HEK293 (cell line): ENCODE measurements around the gene RMND1.

Source experiments
- BCL11A ChIP-seq: fragments of 450-650 bp; formaldehyde crosslinking; IDR thresholded peaks from 2 replicates; pipeline ENCODE4 v1.5.1; 2016; ENCODE audit warnings: low read depth, missing biosample characterization, missing genetic modification characterization
- EGR2 ChIP-seq: fragments of 450-650 bp; formaldehyde crosslinking; IDR thresholded peaks from 2 replicates; pipeline ENCODE4 v1.5.1; 2016; ENCODE audit warnings: low read depth, missing biosample characterization, missing genetic modification characterization
- MEIS1 ChIP-seq: sonication (generic); formaldehyde crosslinking; IDR thresholded peaks from 2 replicates; pipeline ENCODE4 v1.8.1; 2022; ENCODE audit warnings: missing genetic modification reagents, mild to moderate bottlenecking, borderline replicate concordance
- SCRT1 ChIP-seq: fragments of 450-650 bp; formaldehyde crosslinking; IDR thresholded peaks from 2 replicates; pipeline ENCODE4 v1.5.1; 2016; ENCODE audit warnings: missing biosample characterization, missing genetic modification characterization, borderline replicate concordance
- SP7 ChIP-seq: fragments of 450-650 bp; formaldehyde crosslinking; IDR thresholded peaks from 2 replicates; pipeline ENCODE4 v1.5.1; 2016; ENCODE audit warnings: missing biosample characterization, missing genetic modification characterization
- ZBTB20 ChIP-seq: fragments of 450-650 bp; formaldehyde crosslinking; IDR thresholded peaks from 2 replicates; pipeline ENCODE4 v1.5.1; 2016; ENCODE audit warnings: missing biosample characterization, missing genetic modification characterization
- ZBTB8A ChIP-seq: fragments of 450-650 bp; formaldehyde crosslinking; IDR thresholded peaks from 2 replicates; pipeline ENCODE4 v1.5.1; 2016; ENCODE audit warnings: missing biosample characterization, missing genetic modification characterization
- ZFP37 ChIP-seq: fragments of 450-650 bp; formaldehyde crosslinking; IDR thresholded peaks from 2 replicates; pipeline ENCODE4 v1.5.1; 2016; ENCODE audit warnings: missing biosample characterization, missing genetic modification characterization
- ZNF19 ChIP-seq: fragments of 450-650 bp; formaldehyde crosslinking; IDR thresholded peaks from 2 replicates; pipeline ENCODE4; 2016; ENCODE audit warnings: missing biosample characterization, missing genetic modification characterization, low read depth
- ZNF239 ChIP-seq: fragments of 450-650 bp; formaldehyde crosslinking; IDR thresholded peaks from 2 replicates; pipeline ENCODE4 v1.5.1; 2016; ENCODE audit warnings: missing biosample characterization, missing genetic modification characterization
- ZNF248 ChIP-seq: fragments of 450-650 bp; formaldehyde crosslinking; IDR thresholded peaks from 2 replicates; pipeline ENCODE4 v1.5.1; 2017; ENCODE audit warnings: missing biosample characterization, missing genetic modification characterization
- ZNF311 ChIP-seq: fragments of 450-650 bp; formaldehyde crosslinking; IDR thresholded peaks from 2 replicates; pipeline ENCODE4 v1.5.1; 2017; ENCODE audit warnings: missing biosample characterization, missing genetic modification characterization, borderline replicate concordance
- ZNF335 ChIP-seq: fragments of 450-650 bp; formaldehyde crosslinking; conservative IDR thresholded peaks from 2 replicates; pipeline ENCODE4 v1.5.1; 2016; ENCODE audit warnings: missing biosample characterization, missing genetic modification characterization
- ZNF366 ChIP-seq: fragments of 450-650 bp; formaldehyde crosslinking; conservative IDR thresholded peaks from 2 replicates; pipeline ENCODE4 v1.5.1; 2016; ENCODE audit warnings: missing biosample characterization, missing genetic modification characterization
- ZNF561 ChIP-seq: fragments of 450-650 bp; IDR thresholded peaks from 2 replicates; pipeline ENCODE4 v1.5.1; 2018; ENCODE audit warnings: missing biosample characterization, missing genetic modification characterization, borderline replicate concordance
- ZNF596 ChIP-seq: fragments of 450-650 bp; IDR thresholded peaks from 2 replicates; pipeline ENCODE4 v1.5.0; 2018; ENCODE audit warnings: missing biosample characterization, mild to moderate bottlenecking, missing genetic modification characterization, moderate library complexity
- ZNF629 ChIP-seq: fragments of 450-650 bp; formaldehyde crosslinking; IDR thresholded peaks from 2 replicates; pipeline ENCODE4 v1.5.1; 2017; ENCODE audit warnings: missing biosample characterization, missing genetic modification characterization
- ZNF654 ChIP-seq: fragments of 450-650 bp; formaldehyde crosslinking; IDR thresholded peaks from 2 replicates; pipeline ENCODE4 v1.5.1; 2016; ENCODE audit warnings: low read depth, missing biosample characterization, missing genetic modification characterization
- ZNF664 ChIP-seq: fragments of 450-650 bp; formaldehyde crosslinking; IDR thresholded peaks from 2 replicates; pipeline ENCODE4 v1.5.1; 2016; ENCODE audit warnings: missing biosample characterization, missing genetic modification characterization
- ZNF677 ChIP-seq: fragments of 450-650 bp; IDR thresholded peaks from 2 replicates; pipeline ENCODE4 v1.5.0; 2018; ENCODE audit warnings: missing biosample characterization, mild to moderate bottlenecking, missing genetic modification characterization, moderate library complexity
- ZNF692 ChIP-seq: fragments of 450-650 bp; formaldehyde crosslinking; IDR thresholded peaks from 2 replicates; pipeline ENCODE4 v1.5.1; 2016; ENCODE audit warnings: missing biosample characterization, missing genetic modification characterization
- ZNF701 ChIP-seq: fragments of 450-650 bp; formaldehyde crosslinking; IDR thresholded peaks from 2 replicates; pipeline ENCODE4 v1.5.1; 2016; ENCODE audit warnings: missing biosample characterization, missing genetic modification characterization
- ZNF837 ChIP-seq: fragments of 450-650 bp; formaldehyde crosslinking; IDR thresholded peaks from 2 replicates; pipeline ENCODE4 v1.5.1; 2016; ENCODE audit warnings: missing biosample characterization, missing genetic modification characterization
- TF ChIP-seq, protein P1 (sequence below): fragments of 450-650 bp; formaldehyde crosslinking; IDR thresholded peaks from 2 replicates; pipeline ENCODE4 v1.5.1; 2017; ENCODE audit warnings: missing biosample characterization, missing genetic modification characterization
- TF ChIP-seq, protein P2 (sequence below): fragments of 450-650 bp; formaldehyde crosslinking; IDR thresholded peaks from 2 replicates; pipeline ENCODE4 v1.5.1; 2016; ENCODE audit warnings: missing biosample characterization, missing genetic modification characterization
- TF ChIP-seq, protein P3 (sequence below): fragments of 450-650 bp; formaldehyde crosslinking; IDR thresholded peaks from 2 replicates; pipeline ENCODE4 v1.5.1; 2016; ENCODE audit warnings: missing biosample characterization, missing genetic modification characterization
- TF ChIP-seq, protein P4 (sequence below): fragments of 450-650 bp; formaldehyde crosslinking; IDR thresholded peaks from 2 replicates; pipeline ENCODE4 v1.5.1; 2016; ENCODE audit warnings: missing biosample characterization, missing genetic modification characterization
- TF ChIP-seq, protein P5 (sequence below): fragments of 450-650 bp; formaldehyde crosslinking; optimal IDR thresholded peaks from 2 replicates; pipeline ENCODE3; 2016; ENCODE audit warnings: missing biosample characterization, mild to moderate bottlenecking, missing genetic modification characterization
- TF ChIP-seq, protein P6 (sequence below): fragments of 450-650 bp; formaldehyde crosslinking; IDR thresholded peaks from 2 replicates; pipeline ENCODE4 v1.5.1; 2016; ENCODE audit warnings: missing biosample characterization, missing genetic modification characterization

The RMND1 gene

GRCh38 chr6:151451950-151452749 is at the start of gene RMND1 (continued):
- TF ChIP-seq, protein P1, sequence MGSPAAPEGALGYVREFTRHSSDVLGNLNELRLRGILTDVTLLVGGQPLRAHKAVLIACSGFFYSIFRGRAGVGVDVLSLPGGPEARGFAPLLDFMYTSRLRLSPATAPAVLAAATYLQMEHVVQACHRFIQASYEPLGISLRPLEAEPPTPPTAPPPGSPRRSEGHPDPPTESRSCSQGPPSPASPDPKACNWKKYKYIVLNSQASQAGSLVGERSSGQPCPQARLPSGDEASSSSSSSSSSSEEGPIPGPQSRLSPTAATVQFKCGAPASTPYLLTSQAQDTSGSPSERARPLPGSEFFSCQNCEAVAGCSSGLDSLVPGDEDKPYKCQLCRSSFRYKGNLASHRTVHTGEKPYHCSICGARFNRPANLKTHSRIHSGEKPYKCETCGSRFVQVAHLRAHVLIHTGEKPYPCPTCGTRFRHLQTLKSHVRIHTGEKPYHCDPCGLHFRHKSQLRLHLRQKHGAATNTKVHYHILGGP (tag by site-specific recombination) = no peak
- TF ChIP-seq ZNF837 (tag by site-specific recombination) (no peak), ZNF239 (tag by site-specific recombination) (no peak), ZNF654 (tag by site-specific recombination) (peak; percentile 9; the same call in 1 of the 2 replicates), ZNF248 (tag by site-specific recombination) (no peak), ZNF335 (tag by site-specific recombination) (peak; percentile 89), ZNF366 (tag by site-specific recombination) (peak; percentile 37; the same call in 1 of the 2 replicates), ZNF311 (tag by site-specific recombination) (no peak), ZNF629 (tag by site-specific recombination) (peak; percentile 93), ZNF596 (tag by site-specific recombination) (no peak), ZNF692 (tag by site-specific recombination) (peak; percentile 88), ZFP37 (tag by site-specific recombination) (peak; percentile 73), ZNF561 (tag by site-specific recombination) (peak; percentile 77; the same call in 1 of the 2 replicates), SCRT1 (tag by site-specific recombination) (no peak), EGR2 (tag by site-specific recombination) (peak; percentile 54; the same call in 1 of the 2 replicates), ZNF677 (tag by site-specific recombination) (no peak), BCL11A (tag by site-specific recombination) (no peak), ZNF19 (tag by site-specific recombination) (no peak), SP7 (tag by site-specific recombination) (peak; percentile 91), MEIS1 (CRISPR knock-in tag) (no peak), ZNF664 (0 out of 2 replicates have a peak, but pooled peaks have one; percentile 37), ZBTB20 (tag by site-specific recombination) (peak; percentile 47; the same call in 1 of the 2 replicates), ZBTB8A (tag by site-specific recombination) (peak; percentile 84), ZNF701 (tag by site-specific recombination) (no peak)
- TF ChIP-seq, protein P2, sequence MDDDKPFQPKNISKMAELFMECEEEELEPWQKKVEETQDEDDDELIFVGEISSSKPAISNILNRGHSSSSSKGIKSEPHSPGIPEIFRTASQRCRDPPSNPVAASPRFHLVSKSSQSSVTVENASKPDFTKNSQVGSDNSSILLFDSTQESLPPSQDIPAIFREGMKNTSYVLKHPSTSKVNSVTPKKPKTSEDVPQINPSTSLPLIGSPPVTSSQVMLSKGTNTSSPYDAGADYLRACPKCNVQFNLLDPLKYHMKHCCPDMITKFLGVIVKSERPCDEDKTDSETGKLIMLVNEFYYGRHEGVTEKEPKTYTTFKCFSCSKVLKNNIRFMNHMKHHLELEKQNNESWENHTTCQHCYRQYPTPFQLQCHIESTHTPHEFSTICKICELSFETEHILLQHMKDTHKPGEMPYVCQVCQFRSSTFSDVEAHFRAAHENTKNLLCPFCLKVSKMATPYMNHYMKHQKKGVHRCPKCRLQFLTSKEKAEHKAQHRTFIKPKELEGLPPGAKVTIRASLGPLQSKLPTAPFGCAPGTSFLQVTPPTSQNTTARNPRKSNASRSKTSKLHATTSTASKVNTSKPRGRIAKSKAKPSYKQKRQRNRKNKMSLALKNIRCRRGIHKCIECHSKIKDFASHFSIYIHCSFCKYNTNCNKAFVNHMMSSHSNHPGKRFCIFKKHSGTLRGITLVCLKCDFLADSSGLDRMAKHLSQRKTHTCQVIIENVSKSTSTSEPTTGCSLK (tag by site-specific recombination) = no peak
- TF ChIP-seq, protein P3, sequence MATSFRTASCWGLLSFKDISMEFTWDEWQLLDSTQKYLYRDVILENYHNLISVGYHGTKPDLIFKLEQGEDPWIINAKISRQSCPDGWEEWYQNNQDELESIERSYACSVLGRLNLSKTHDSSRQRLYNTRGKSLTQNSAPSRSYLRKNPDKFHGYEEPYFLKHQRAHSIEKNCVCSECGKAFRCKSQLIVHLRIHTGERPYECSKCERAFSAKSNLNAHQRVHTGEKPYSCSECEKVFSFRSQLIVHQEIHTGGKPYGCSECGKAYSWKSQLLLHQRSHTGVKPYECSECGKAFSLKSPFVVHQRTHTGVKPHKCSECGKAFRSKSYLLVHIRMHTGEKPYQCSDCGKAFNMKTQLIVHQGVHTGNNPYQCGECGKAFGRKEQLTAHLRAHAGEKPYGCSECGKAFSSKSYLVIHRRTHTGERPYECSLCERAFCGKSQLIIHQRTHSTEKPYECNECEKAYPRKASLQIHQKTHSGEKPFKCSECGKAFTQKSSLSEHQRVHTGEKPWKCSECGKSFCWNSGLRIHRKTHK (tag by site-specific recombination) = no peak
- TF ChIP-seq, protein P4, sequence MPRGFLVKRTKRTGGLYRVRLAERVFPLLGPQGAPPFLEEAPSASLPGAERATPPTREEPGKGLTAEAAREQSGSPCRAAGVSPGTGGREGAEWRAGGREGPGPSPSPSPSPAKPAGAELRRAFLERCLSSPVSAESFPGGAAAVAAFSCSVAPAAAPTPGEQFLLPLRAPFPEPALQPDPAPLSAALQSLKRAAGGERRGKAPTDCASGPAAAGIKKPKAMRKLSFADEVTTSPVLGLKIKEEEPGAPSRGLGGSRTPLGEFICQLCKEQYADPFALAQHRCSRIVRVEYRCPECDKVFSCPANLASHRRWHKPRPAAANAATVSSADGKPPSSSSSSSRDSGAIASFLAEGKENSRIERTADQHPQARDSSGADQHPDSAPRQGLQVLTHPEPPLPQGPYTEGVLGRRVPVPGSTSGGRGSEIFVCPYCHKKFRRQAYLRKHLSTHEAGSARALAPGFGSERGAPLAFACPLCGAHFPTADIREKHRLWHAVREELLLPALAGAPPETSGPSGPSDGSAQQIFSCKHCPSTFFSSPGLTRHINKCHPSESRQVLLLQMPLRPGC (tag by site-specific recombination) = peak; percentile 78
- TF ChIP-seq, protein P5, sequence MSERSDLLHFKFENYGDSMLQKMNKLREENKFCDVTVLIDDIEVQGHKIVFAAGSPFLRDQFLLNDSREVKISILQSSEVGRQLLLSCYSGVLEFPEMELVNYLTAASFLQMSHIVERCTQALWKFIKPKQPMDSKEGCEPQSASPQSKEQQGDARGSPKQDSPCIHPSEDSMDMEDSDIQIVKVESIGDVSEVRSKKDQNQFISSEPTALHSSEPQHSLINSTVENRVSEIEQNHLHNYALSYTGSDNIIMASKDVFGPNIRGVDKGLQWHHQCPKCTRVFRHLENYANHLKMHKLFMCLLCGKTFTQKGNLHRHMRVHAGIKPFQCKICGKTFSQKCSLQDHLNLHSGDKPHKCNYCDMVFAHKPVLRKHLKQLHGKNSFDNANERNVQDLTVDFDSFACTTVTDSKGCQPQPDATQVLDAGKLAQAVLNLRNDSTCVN (tag by site-specific recombination) = peak; percentile 72
- TF ChIP-seq, protein P6, sequence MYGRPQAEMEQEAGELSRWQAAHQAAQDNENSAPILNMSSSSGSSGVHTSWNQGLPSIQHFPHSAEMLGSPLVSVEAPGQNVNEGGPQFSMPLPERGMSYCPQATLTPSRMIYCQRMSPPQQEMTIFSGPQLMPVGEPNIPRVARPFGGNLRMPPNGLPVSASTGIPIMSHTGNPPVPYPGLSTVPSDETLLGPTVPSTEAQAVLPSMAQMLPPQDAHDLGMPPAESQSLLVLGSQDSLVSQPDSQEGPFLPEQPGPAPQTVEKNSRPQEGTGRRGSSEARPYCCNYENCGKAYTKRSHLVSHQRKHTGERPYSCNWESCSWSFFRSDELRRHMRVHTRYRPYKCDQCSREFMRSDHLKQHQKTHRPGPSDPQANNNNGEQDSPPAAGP (tag by site-specific recombination) = peak; percentile 92
